HepG2 (cell line): Measurements from ENCODE around the gene SENP7. TPM values are rescaled to one million over a fixed set of nuclear protein-coding genes. Genes with fewer than 3 reads are reported as not detected.

Experiments used
- ATAC-seq: fragments of 200-7000 bp; cut with Tn5 transposase; 3 replicates; pipeline ENCODE4 v1.9.1; 2020; ENCODE audit warnings: mild to moderate bottlenecking, moderate library complexity
- BruUV-seq: library from RNA; stranded (reverse); fragments of 400-500 nt; replicated peaks from 2 replicates; lab custom pipeline; 2021; lab: Mats Ljungman, UMichigan
- CTCF ChIA-PET: fragments of 300-600 bp; formaldehyde crosslinking; extraction: SDS; loops from one replicate; lab custom pipeline; 2021; ENCODE audit warnings: low total read pairs, inconsistent platforms, low intra/inter-chr PET ratio; lab: Yijun Ruan, JAX
- POLR2A ChIA-PET: fragments of 350-600 bp; sonication (Branson Sonifier 250); formaldehyde crosslinking; loops from one replicate; lab custom pipeline; 2020; ENCODE audit warnings: antibody characterized with exemption, inconsistent platforms; lab: Yijun Ruan, JAX
- DNase-seq: peaks from one replicate; pipeline ENCODE4 v3.0.0-alpha.2; 2015; ENCODE audit warnings: low spot score
- FAIRE-seq: peaks from 3 replicates; lab custom pipeline; 2011; peaks lifted over from hg19 to GRCh38; lab: Jason Lieb, UNC
- H2AFZ ChIP-seq: one replicate; pipeline ENCODE4 v1.6.1; 2011; ENCODE audit warnings: low read length, inconsistent platforms
- H3K27ac ChIP-seq: fragments of 300-600 bp; 3 replicates; pipeline ENCODE4 v1.8.0; 2011; ENCODE audit warnings: mixed run types, mild to moderate bottlenecking, mixed read lengths, low read length, inconsistent platforms; ENCODE audit not compliant: insufficient read depth; ENCODE audit errors: extremely low read length
- H3K27me3 ChIP-seq, 2 experiments: fragments of 200-600 bp in 1 of 2; 2 replicates in 1 of 2; 3 replicates in 1 of 2; pipeline versions ENCODE4 v1.6.0 to v1.8.0; 2011; ENCODE audit warnings: low read length in 2 of 2, mild to moderate bottlenecking in 2 of 2, moderate library complexity in 2 of 2, inconsistent platforms in 1 of 2; ENCODE audit not compliant: insufficient read depth in 2 of 2, control insufficient read depth in 1 of 2
- H3K36me3 ChIP-seq, 2 experiments: fragments of 200-600 bp in 1 of 2; replicated peaks in 1 of 2; 2 replicates in 1 of 2; 3 replicates in 1 of 2; pipeline versions ENCODE4 v1.5.1 to v1.8.0; 2011; ENCODE audit warnings: low read length in 2 of 2, inconsistent platforms in 1 of 2; ENCODE audit not compliant: insufficient read depth in 2 of 2, control insufficient read depth in 1 of 2
- H3K4me1 ChIP-seq: 2 replicates; pipeline ENCODE4 v1.5.1; 2012; ENCODE audit warnings: low read length, inconsistent platforms; ENCODE audit not compliant: insufficient read depth
- H3K4me2 ChIP-seq: 2 replicates; pipeline ENCODE4 v1.6.0; 2011; ENCODE audit warnings: low read depth, low read length, inconsistent platforms
- H3K4me3 ChIP-seq, 3 experiments: fragments of 200-600 bp in 1 of 3; sonication (generic), shearing (Covaris generic) in 1 of 3; replicated peaks in 1 of 3; 2 replicates each; pipeline ENCODE4 v1.5.1; 2011 to 2016; ENCODE audit warnings: low read length in 3 of 3, inconsistent platforms in 2 of 3, low read depth in 2 of 3, mild to moderate bottlenecking in 2 of 3, control low read depth in 1 of 3, mixed read lengths in 1 of 3; ENCODE audit not compliant: insufficient read depth in 1 of 3
- H3K79me2 ChIP-seq: one replicate; pipeline ENCODE4 v1.6.1; 2011; ENCODE audit warnings: low read length, inconsistent platforms; ENCODE audit not compliant: insufficient read depth
- H3K9ac ChIP-seq: 2 replicates; pipeline ENCODE4 v1.6.0; 2011; ENCODE audit warnings: mild to moderate bottlenecking, low read depth, low read length, inconsistent platforms; ENCODE audit not compliant: insufficient read depth
- H3K9me3 ChIP-seq: 2 replicates; pipeline ENCODE4 v1.5.1; 2012; ENCODE audit warnings: mild to moderate bottlenecking, low read length
- H4K20me1 ChIP-seq: 2 replicates; pipeline ENCODE4 v1.6.0; 2011; ENCODE audit warnings: inconsistent platforms, mild to moderate bottlenecking, low read length, moderate library complexity; ENCODE audit not compliant: insufficient read depth
- MEIS1 ChIP-seq: sonication (generic); formaldehyde crosslinking; IDR thresholded peaks from 2 replicates; pipeline ENCODE4 v1.9.0; 2021; ENCODE audit warnings: mild to moderate bottlenecking, missing genetic modification reagents, moderate library complexity, borderline replicate concordance
- RAD51 ChIP-seq: fragments of 450-650 bp; IDR thresholded peaks from 2 replicates; pipeline ENCODE4 v1.6.1; 2016; ENCODE audit warnings: borderline replicate concordance
- RFX5 ChIP-seq: IDR thresholded peaks from 2 replicates; pipeline ENCODE4 v1.6.1; 2011; ENCODE audit warnings: low read depth, low read length, improper control_type of control experiment
- TGIF2 ChIP-seq: IDR thresholded peaks from 2 replicates; pipeline ENCODE4 v1.6.1; 2016; ENCODE audit warnings: control low read depth, missing compliant biosample characterization
- ZFP36 ChIP-seq: fragments of 150-350 bp; IDR thresholded peaks from 2 replicates; pipeline ENCODE4 v1.6.1; 2018; ENCODE audit warnings: borderline replicate concordance, low read length, low read depth; ENCODE audit not compliant: partially characterized antibody
- ZNF615 ChIP-seq: sonication (generic); formaldehyde crosslinking; IDR thresholded peaks from 2 replicates; pipeline ENCODE4 v1.5.0; 2020; ENCODE audit warnings: mild to moderate bottlenecking, missing genetic modification reagents, borderline replicate concordance
- ZNF619 ChIP-seq: sonication (generic); formaldehyde crosslinking; IDR thresholded peaks from 2 replicates; pipeline ENCODE4 v1.4.0; 2020; ENCODE audit warnings: mild to moderate bottlenecking, missing genetic modification reagents
- ZSCAN20 ChIP-seq: sonication (generic); formaldehyde crosslinking; IDR thresholded peaks from 2 replicates; pipeline ENCODE4 v1.4.0; 2020; ENCODE audit warnings: missing genetic modification reagents, mild to moderate bottlenecking, borderline replicate concordance
- WGBS: methylation state at CpG from one replicate; pipeline ENCODE4 v1.1.6; 2017; ENCODE audit warnings: low lambda C conversion rate; 5-methylcytosine and 5-hydroxymethylcytosine counted together
- in situ Hi-C: cut with HindIII; loops from 2 replicates; pipeline ENCODE4 v1.10.0; 2017; ENCODE audit warnings: low pct_unique_long_range_greater_than_20kb; ENCODE audit not compliant: extremely low pct_ligation_motif_present
- intact Hi-C: fragments of 100-400 bp; cut with micrococcal nuclease; formaldehyde crosslinking; loops from one replicate; pipeline ENCODE4 v1.10.0; 2022; ENCODE audit not compliant: unreplicated experiment
- polyA plus RNA-seq, 8 experiments: library from polyadenylated mRNA; depleted of rRNA in 3 of 8; stranded (reverse) in 7 of 8; unstranded in 1 of 8; fragments of >200 nt; fragmentation: Illumina TruSeq in 4 of 8; extraction: Trizol in 4 of 8; gene quantifications; 2 replicates each; pipeline versions ENCODE4 v1.2.1 to v1.2.3, GENCODE V29; 2011 to 2016; ENCODE audit warnings: low read depth in 4 of 8, missing spikeins in 1 of 8, mixed read lengths in 1 of 8; ENCODE audit not compliant: insufficient read depth in 1 of 8
- total RNA-seq, 5 experiments: library from RNA; depleted of rRNA; stranded (reverse); fragments of >200 nt; fragmentation: Illumina TruSeq; extraction: Trizol; gene quantifications; 2 replicates each; pipeline ENCODE4 v1.2.3, GENCODE V29; 2016; ENCODE audit warnings: low read depth in 1 of 5
- TF ChIP-seq, protein P1 (sequence below): sonication (generic); formaldehyde crosslinking; IDR thresholded peaks from 2 replicates; pipeline ENCODE4 v1.5.1; 2020; ENCODE audit warnings: missing genetic modification reagents, mild to moderate bottlenecking, borderline replicate concordance
- TF ChIP-seq, protein P2 (sequence below): sonication (generic); formaldehyde crosslinking; IDR thresholded peaks from 2 replicates; pipeline ENCODE4 v1.5.0; 2020; ENCODE audit warnings: missing genetic modification reagents
- TF ChIP-seq, protein P3 (sequence below): sonication (generic); formaldehyde crosslinking; IDR thresholded peaks from 2 replicates; pipeline ENCODE4 v1.9.0; 2021; ENCODE audit warnings: mild to moderate bottlenecking, missing genetic modification reagents

Gene SENP7
- total and polyA plus RNA-seq, 2 of the 13 experiments (the other 11 are each of a cell fraction or from before 2014, with no cell fraction given): 9.1 to 10.3 TPM

DNA sequence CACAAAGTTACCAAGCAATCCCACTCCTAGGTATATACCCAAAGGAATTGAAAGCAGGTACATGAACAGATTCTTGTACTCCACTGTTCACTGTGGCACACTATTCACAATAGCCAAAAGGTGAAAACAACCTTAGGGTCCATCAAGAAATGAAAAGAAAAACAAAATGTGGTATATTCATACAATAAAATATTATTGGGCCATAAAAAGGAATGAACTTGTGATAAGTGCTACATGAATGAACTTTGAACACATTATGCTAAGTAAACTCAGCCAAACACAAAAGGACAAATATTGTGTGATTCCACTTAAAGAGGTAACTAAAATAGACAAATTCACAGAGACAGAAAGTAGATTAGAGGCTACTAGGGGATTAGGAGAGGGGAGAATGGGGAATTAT lies 137.4 kb downstream of the SENP7 start:
- no peak for DNase-seq
- H3K9me3 ChIP-seq: no peaks in the 10 kb centered on the region
- ATAC-seq: no peak
- no TSS peak for BruUV-seq
- CTCF ChIA-PET: no interaction called here
- intact Hi-C loops (no loop called here), in situ Hi-C loops (no loop called here)
- FAIRE-seq: no peak
- H2AFZ ChIP-seq: no peak overlapping the region
- H3K27ac ChIP-seq: no peak overlapping the region
- no peak for TF ChIP-seq MEIS1 (CRISPR knock-in tag)
- TF ChIP-seq TGIF2: no peak
- no peak for TF ChIP-seq ZSCAN20 (CRISPR knock-in tag)
- no peak for TF ChIP-seq ZNF619 (CRISPR knock-in tag)
- TF ChIP-seq, protein P1, sequence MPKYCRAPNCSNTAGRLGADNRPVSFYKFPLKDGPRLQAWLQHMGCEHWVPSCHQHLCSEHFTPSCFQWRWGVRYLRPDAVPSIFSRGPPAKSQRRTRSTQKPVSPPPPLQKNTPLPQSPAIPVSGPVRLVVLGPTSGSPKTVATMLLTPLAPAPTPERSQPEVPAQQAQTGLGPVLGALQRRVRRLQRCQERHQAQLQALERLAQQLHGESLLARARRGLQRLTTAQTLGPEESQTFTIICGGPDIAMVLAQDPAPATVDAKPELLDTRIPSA (CRISPR knock-in tag): no peak
- no peak for TF ChIP-seq RAD51
- H3K4me2 ChIP-seq: no peak overlapping the region
- H3K79me2 ChIP-seq: no peaks in the 10 kb centered on the region
- H3K36me3 ChIP-seq: no peaks in the 10 kb centered on the region
- H3K4me3 ChIP-seq: no peak overlapping the region
- no peak overlapping the region for H3K9ac ChIP-seq
- peaks cover 7% of the 10 kb centered on the region for H3K4me1 ChIP-seq
- POLR2A ChIA-PET: no interaction called here
- no peaks in the 10 kb centered on the region for H3K27me3 ChIP-seq
- no peaks in the 10 kb centered on the region for H4K20me1 ChIP-seq

DNA sequence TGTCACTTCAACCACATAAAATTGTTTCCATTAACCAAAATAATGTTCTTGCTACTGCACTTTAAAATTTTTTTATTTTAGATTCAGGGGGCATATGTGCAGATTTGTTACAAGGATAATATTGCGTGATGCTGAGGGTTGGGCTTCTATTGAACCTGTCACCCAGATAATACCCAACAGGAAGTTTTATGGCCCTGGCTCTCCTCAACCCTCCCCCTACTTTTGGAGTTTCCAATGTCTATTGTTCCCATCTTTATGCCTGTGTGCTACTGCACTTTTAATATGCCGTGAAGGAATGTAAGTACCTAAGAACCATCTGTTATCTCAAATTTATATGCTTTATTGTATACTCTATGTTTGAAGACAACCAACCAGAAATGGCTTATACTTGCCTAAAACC lies 150.6 kb downstream of the SENP7 start:
- H4K20me1 ChIP-seq: no peaks in the 10 kb centered on the region; the same call in 1 of the 2 replicates
- H3K27me3 ChIP-seq: no peaks in the 10 kb centered on the region
- H2AFZ ChIP-seq: no peak overlapping the region
- ChIA-PET POLR2A (no interaction called here), CTCF (no interaction called here)
- no peaks in the 10 kb centered on the region for H3K9me3 ChIP-seq
- 92% methylated on average over 2 of the region's 2 CpGs for whole genome bisulfite sequencing
- no peak for ATAC-seq
- BruUV-seq: no TSS peak
- no peak overlapping the region for H3K9ac ChIP-seq
- in situ Hi-C loops (no loop called here), intact Hi-C loops (no loop called here)
- H3K27ac ChIP-seq: no peak overlapping the region
- H3K4me3 ChIP-seq: no peak overlapping the region
- no peaks in the 10 kb centered on the region for H3K4me1 ChIP-seq
- DNase-seq: no peak
- 0 out of 5 replicates have a peak, but pooled peaks cover 0 to 2% of the 10 kb centered on the region in 2 experiments for H3K36me3 ChIP-seq
- no peak for FAIRE-seq
- no peaks in the 10 kb centered on the region for H3K79me2 ChIP-seq
- no peak overlapping the region for H3K4me2 ChIP-seq
- no peak for TF ChIP-seq ZNF615 (CRISPR knock-in tag)
- no peak for TF ChIP-seq RFX5
- TF ChIP-seq, protein P2, sequence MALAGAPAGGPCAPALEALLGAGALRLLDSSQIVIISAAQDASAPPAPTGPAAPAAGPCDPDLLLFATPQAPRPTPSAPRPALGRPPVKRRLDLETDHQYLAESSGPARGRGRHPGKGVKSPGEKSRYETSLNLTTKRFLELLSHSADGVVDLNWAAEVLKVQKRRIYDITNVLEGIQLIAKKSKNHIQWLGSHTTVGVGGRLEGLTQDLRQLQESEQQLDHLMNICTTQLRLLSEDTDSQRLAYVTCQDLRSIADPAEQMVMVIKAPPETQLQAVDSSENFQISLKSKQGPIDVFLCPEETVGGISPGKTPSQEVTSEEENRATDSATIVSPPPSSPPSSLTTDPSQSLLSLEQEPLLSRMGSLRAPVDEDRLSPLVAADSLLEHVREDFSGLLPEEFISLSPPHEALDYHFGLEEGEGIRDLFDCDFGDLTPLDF (CRISPR knock-in tag): no peak
- TF ChIP-seq ZFP36: no peak
- TF ChIP-seq, protein P3, sequence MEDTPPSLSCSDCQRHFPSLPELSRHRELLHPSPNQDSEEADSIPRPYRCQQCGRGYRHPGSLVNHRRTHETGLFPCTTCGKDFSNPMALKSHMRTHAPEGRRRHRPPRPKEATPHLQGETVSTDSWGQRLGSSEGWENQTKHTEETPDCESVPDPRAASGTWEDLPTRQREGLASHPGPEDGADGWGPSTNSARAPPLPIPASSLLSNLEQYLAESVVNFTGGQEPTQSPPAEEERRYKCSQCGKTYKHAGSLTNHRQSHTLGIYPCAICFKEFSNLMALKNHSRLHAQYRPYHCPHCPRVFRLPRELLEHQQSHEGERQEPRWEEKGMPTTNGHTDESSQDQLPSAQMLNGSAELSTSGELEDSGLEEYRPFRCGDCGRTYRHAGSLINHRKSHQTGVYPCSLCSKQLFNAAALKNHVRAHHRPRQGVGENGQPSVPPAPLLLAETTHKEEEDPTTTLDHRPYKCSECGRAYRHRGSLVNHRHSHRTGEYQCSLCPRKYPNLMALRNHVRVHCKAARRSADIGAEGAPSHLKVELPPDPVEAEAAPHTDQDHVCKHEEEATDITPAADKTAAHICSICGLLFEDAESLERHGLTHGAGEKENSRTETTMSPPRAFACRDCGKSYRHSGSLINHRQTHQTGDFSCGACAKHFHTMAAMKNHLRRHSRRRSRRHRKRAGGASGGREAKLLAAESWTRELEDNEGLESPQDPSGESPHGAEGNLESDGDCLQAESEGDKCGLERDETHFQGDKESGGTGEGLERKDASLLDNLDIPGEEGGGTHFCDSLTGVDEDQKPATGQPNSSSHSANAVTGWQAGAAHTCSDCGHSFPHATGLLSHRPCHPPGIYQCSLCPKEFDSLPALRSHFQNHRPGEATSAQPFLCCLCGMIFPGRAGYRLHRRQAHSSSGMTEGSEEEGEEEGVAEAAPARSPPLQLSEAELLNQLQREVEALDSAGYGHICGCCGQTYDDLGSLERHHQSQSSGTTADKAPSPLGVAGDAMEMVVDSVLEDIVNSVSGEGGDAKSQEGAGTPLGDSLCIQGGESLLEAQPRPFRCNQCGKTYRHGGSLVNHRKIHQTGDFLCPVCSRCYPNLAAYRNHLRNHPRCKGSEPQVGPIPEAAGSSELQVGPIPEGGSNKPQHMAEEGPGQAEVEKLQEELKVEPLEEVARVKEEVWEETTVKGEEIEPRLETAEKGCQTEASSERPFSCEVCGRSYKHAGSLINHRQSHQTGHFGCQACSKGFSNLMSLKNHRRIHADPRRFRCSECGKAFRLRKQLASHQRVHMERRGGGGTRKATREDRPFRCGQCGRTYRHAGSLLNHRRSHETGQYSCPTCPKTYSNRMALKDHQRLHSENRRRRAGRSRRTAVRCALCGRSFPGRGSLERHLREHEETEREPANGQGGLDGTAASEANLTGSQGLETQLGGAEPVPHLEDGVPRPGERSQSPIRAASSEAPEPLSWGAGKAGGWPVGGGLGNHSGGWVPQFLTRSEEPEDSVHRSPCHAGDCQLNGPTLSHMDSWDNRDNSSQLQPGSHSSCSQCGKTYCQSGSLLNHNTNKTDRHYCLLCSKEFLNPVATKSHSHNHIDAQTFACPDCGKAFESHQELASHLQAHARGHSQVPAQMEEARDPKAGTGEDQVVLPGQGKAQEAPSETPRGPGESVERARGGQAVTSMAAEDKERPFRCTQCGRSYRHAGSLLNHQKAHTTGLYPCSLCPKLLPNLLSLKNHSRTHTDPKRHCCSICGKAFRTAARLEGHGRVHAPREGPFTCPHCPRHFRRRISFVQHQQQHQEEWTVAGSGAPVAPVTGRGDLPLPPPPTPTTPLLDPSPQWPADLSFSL (CRISPR knock-in tag): no peak
